AG04450 (cell line): ENCODE results near the gene SLC27A3. TPM values are rescaled to one million over a fixed set of nuclear protein-coding genes. Genes with fewer than 3 reads are reported as not detected.

Experiments used
- CTCF ChIA-PET: fragments of 300-600, 350-600 bp; formaldehyde crosslinking; extraction: SDS; loops from one replicate; lab custom pipeline; 2022; ENCODE audit warnings: antibody characterized with exemption, inconsistent platforms; lab: Charles Lee
- POLR2A ChIA-PET: fragments of 350-600 bp; formaldehyde crosslinking; extraction: SDS; loops from one replicate; lab custom pipeline; 2021; ENCODE audit warnings: antibody characterized with exemption, inconsistent platforms; lab: Yijun Ruan, JAX
- DNase-seq: peaks from one replicate; pipeline ENCODE4 v3.0.0-alpha.2; 2011; ENCODE audit warnings: low read depth, low spot score
- H3K27ac ChIP-seq: one replicate; pipeline ENCODE4 v1.5.1; 2012; ENCODE audit warnings: low read depth, low read length, control low read depth
- H3K27me3 ChIP-seq: one replicate; pipeline ENCODE4 v1.6.0; 2012; ENCODE audit warnings: low read length; ENCODE audit not compliant: control insufficient read depth, insufficient read depth
- H3K4me3 ChIP-seq: 2 replicates; pipeline ENCODE4 v1.5.1; 2011; ENCODE audit warnings: mild to moderate bottlenecking, low read depth, low read length, control low read depth
- H3K9me3 ChIP-seq: 2 replicates; pipeline ENCODE4 v1.5.1; 2012; ENCODE audit warnings: low read length; ENCODE audit not compliant: control insufficient read depth, insufficient read depth
- polyA plus RNA-seq: library from polyadenylated mRNA; depleted of rRNA; stranded (reverse); fragments of >200 nt; gene quantifications from 2 replicates; pipeline ENCODE4 v1.2.3, GENCODE V29; 2011
- TF ChIP-seq, protein P1 (sequence below): IDR thresholded peaks from 2 replicates; pipeline ENCODE4 v1.5.1; 2011; ENCODE audit warnings: low read depth, low read length, control low read depth, inconsistent platforms

SLC27A3 gene
- polyA plus RNA-seq, 1 experiment, result 9.9 TPM

- H3K27me3 ChIP-seq, result no peaks in the 10 kb centered on the region
- no peak for DNase-seq
- no peak overlapping the region for H3K4me3 ChIP-seq
- H3K27ac ChIP-seq, result no peak overlapping the region
- TF ChIP-seq, protein P1, sequence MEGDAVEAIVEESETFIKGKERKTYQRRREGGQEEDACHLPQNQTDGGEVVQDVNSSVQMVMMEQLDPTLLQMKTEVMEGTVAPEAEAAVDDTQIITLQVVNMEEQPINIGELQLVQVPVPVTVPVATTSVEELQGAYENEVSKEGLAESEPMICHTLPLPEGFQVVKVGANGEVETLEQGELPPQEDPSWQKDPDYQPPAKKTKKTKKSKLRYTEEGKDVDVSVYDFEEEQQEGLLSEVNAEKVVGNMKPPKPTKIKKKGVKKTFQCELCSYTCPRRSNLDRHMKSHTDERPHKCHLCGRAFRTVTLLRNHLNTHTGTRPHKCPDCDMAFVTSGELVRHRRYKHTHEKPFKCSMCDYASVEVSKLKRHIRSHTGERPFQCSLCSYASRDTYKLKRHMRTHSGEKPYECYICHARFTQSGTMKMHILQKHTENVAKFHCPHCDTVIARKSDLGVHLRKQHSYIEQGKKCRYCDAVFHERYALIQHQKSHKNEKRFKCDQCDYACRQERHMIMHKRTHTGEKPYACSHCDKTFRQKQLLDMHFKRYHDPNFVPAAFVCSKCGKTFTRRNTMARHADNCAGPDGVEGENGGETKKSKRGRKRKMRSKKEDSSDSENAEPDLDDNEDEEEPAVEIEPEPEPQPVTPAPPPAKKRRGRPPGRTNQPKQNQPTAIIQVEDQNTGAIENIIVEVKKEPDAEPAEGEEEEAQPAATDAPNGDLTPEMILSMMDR, result no peak
- no peaks in the 10 kb centered on the region for H3K9me3 ChIP-seq
- ChIA-PET CTCF (interaction anchor here (0.6 to 5.6 kb wide), 15 partner anchors 8 to 398 kb away, joined by 3 to 50 read pairs (median 3); partner anchors contain the start of gene NPR1), POLR2A (interaction anchor here (0.6 kb wide), 1 partner anchor 446 kb away, joined by 6 read pairs; no protein-coding TSS in a partner anchor)
These were observed 24.9 kb upstream of the SLC27A3 start for GRCh38 chr1:153750026-153750995.

DNA sequence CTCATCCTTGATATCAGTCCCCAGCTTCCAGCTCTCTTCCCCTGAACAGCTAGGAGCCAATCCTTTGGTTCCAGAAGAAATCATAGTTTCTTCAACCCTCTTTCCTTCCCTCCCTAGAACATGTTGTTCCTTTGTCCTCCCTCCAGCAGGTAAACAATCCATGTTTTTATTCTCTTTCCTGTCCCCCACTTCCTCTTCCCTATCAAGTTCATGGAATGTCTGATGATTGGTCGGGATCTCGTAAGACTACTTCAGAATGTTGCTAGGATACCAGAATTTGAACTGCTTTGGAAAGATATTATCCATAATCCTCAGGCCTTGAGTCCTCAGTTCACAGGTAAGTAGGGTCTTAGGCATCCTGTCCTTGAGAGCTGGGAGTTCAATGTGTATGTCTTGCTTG is 23.1 kb upstream of the SLC27A3 start:
- Histone ChIP-seq H3K27ac (no peak overlapping the region), H3K4me3 (no peak overlapping the region), H3K27me3 (no peaks in the 10 kb centered on the region), H3K9me3 (no peaks in the 10 kb centered on the region)
- DNase-seq, result no peak
- ChIA-PET CTCF (interaction anchor here (1.0 to 5.6 kb wide), 4 partner anchors 9 to 235 kb away, joined by 3 to 50 read pairs (median 3); partner anchors contain the start of gene NPR1), POLR2A (interaction anchor here (0.6 kb wide), 1 partner anchor 15 kb away, joined by 5 read pairs; no protein-coding TSS in a partner anchor)
- TF ChIP-seq, protein P1, result no peak

DNA sequence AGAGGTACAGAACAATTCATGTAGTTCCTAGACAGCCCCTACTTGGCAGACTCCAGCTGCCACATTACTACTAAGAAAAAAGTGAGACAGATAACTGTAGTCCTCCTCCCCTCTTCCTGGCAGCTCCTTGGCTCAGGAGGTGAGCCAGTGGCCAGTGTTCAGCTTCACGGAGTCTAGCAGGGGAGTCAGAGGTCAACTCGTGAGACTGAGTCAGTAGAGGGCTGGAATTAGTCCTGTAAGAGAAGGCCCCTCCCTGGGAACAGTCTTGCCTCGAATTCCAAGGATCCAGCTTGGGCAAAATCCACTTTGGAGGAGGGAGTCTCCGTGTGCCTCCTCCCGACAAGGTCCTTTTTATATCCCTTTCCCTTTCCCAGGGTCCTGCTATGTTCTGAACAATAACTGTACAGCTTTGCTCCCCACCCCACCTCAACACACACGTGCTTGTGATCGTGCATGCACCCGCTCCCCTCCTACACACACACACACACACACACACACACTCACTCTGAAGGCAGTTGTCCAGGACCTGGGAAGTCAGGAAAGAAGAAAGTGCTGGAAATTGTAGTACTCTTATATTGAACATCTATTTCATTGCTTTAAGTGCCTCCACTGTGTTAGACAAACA is 22.5 kb upstream of the SLC27A3 start:
- H3K27ac ChIP-seq, result no peak overlapping the region
- POLR2A ChIA-PET, result no interaction called here

DNA sequence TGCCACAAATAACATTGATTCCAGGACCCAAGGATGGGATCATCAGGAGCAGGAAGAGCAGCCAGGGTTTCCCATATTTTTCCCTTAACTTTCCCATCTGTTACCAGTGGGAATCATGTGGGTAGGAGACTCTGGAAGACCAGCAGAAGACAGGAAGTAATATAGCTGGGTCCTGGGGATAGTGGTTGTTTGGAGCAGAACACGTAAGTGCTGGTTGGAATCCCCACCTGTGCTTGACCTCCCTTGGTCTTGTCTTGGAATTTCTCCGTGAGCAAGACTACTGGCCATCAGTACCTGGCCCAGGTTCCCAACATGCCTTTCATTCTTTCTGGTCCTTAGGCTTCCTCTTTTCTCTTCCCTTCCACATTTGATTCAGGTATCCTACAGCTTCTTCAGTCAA is 20.9 kb upstream of the SLC27A3 start:
- POLR2A ChIA-PET, result no interaction called here
- Histone ChIP-seq H3K9me3 (no peaks in the 10 kb centered on the region), H3K27me3 (no peaks in the 10 kb centered on the region), H3K27ac (no peak overlapping the region), H3K4me3 (no peak overlapping the region)
- no peak for DNase-seq
- CTCF ChIA-PET, result interaction anchor here (0.9 to 1.5 kb wide), 2 partner anchors 182 to 232 kb away, joined by 4 to 7 read pairs; partner anchors contain the start of gene RAB13
- TF ChIP-seq, protein P1, result no peak

More for the DNA sequence above, 22.5 kb upstream of the SLC27A3 start:
- CTCF ChIA-PET, result interaction anchor here (1.0 to 5.6 kb wide), 3 partner anchors 10 to 180 kb away, joined by 3 to 50 read pairs (median 3); partner anchors contain the start of gene NPR1
- DNase-seq, result no peak
- H3K27me3 ChIP-seq, result no peaks in the 10 kb centered on the region
- H3K9me3 ChIP-seq, result no peaks in the 10 kb centered on the region
- TF ChIP-seq, protein P1, result no peak
- no peak overlapping the region for H3K4me3 ChIP-seq
